ENCODE measurements around the gene KRTAP23-1. TPM values are rescaled to one million over a fixed set of nuclear protein-coding genes. Genes with fewer than 3 reads are reported as not detected.

The KRTAP23-1 gene
- total RNA-seq, 1 donor from 2014 or later = not detected

DNA sequence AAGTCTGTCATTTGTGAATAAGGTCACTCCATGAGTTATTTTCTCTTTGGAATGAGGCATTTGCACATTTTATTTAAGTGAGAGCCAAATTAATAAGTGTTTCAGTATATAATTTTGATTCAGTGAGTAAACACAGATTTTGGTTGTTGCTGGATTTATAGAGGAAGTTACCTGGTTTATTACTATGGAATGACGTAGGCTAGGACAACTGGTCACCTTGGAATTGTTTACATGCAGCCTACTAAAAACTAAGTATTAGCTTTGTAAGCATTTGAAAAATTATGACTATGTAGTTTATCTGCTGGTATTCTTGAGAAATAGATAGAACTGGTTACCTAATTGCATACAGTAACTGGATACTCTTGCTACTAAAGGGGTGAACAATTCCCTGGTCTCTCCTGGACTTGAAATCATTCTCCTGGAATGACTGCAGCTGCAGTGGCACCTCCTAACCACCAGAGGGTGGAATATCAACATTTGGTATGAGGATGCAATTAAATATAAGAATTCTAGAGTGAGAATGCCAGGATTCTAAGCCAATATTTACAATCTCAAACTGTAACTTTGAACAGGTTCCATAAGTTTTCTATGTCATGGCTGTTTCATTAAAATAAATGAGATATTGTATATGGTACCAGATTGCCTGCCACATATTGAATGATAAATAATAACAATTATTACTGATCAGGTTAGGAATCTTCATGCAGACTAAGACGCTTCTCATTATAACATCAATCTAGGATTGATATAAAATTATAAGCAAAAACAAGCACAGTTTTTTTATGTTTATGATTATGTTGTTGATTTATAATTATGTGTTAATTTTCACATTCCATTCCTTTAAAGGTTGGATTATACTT lies 7.5 kb downstream of the KRTAP23-1 start:
- H3K4me3 Mint-ChIP-seq = no peak overlapping the region
- peaks cover 6% of the 10 kb centered on the region for H3K9me3 Mint-ChIP-seq
- no peaks in the 10 kb centered on the region for H3K4me1 Mint-ChIP-seq
- H3K27me3 Mint-ChIP-seq (ENCODE audit: low read depth) = no peaks in the 10 kb centered on the region
- TF ChIP-seq, protein P1, sequence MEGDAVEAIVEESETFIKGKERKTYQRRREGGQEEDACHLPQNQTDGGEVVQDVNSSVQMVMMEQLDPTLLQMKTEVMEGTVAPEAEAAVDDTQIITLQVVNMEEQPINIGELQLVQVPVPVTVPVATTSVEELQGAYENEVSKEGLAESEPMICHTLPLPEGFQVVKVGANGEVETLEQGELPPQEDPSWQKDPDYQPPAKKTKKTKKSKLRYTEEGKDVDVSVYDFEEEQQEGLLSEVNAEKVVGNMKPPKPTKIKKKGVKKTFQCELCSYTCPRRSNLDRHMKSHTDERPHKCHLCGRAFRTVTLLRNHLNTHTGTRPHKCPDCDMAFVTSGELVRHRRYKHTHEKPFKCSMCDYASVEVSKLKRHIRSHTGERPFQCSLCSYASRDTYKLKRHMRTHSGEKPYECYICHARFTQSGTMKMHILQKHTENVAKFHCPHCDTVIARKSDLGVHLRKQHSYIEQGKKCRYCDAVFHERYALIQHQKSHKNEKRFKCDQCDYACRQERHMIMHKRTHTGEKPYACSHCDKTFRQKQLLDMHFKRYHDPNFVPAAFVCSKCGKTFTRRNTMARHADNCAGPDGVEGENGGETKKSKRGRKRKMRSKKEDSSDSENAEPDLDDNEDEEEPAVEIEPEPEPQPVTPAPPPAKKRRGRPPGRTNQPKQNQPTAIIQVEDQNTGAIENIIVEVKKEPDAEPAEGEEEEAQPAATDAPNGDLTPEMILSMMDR (conservative IDR thresholded peaks at IDR 0.05) = peak; percentile 92
- no peak overlapping the region for H3K27ac Mint-ChIP-seq (ENCODE audit: unreplicated experiment)
- no peaks in the 10 kb centered on the region for H3K36me3 Mint-ChIP-seq (ENCODE audit: low read depth)
- peak; percentile 61 for DNase-seq (ENCODE audit: low read depth, low spot score)

DNA sequence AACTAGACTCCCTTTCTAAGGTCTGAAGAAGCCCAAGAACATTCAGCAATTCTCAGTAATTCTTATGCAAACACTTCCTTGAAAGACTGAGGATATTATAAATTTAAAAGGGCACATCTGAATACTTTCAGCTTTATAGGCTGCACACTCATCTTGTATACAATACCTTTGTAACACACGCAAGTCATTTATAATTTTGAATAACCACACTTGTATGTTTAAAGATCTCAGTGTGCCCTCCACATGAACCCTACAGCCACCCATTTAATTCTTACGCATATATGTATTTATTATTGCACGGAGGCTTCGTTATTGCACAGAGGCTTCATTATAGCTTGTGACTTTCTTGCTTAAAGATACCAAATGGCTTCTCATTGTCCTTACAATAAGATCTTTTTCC lies 9.7 kb downstream of the KRTAP23-1 start:
- TF ChIP-seq, protein P1 (conservative IDR thresholded peaks at IDR 0.05) = no peak
- no peak for DNase-seq (ENCODE audit: low read depth, low spot score)
- Mint-ChIP-seq H3K9me3 (no peaks in the 10 kb centered on the region), H3K4me1 (no peaks in the 10 kb centered on the region), H3K36me3 (ENCODE audit: low read depth) (no peaks in the 10 kb centered on the region), H3K27ac (ENCODE audit: unreplicated experiment) (no peak overlapping the region), H3K4me3 (no peak overlapping the region), H3K27me3 (ENCODE audit: low read depth) (no peaks in the 10 kb centered on the region)

DNA sequence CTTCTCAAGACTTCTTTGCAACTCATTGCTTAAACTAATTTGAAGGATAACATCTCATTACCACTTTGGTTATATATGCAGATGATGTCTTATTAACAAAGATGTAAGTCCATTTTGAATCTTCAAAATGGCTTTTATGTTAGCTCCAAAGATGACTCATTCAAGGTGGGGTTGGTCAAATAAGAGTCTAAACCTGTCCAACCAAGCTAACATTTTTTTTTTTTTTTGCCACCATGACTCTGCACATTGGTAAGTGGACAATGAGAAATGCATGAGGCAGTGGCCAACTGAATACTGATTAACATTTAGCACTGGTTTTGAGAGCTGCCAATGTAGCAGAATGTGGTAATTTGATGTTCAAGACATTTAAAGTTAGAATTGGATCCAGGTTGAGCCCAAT lies 10.6 kb downstream of the KRTAP23-1 start:
- TF ChIP-seq, protein P1 (conservative IDR thresholded peaks at IDR 0.05) = no peak
- Mint-ChIP-seq H3K27me3 (ENCODE audit: low read depth) (no peaks in the 10 kb centered on the region), H3K36me3 (ENCODE audit: low read depth) (no peaks in the 10 kb centered on the region), H3K4me3 (no peak overlapping the region), H3K9me3 (no peaks in the 10 kb centered on the region), H3K4me1 (no peaks in the 10 kb centered on the region), H3K27ac (ENCODE audit: unreplicated experiment) (no peak overlapping the region)
- no peak for DNase-seq (ENCODE audit: low read depth, low spot score)

DNA sequence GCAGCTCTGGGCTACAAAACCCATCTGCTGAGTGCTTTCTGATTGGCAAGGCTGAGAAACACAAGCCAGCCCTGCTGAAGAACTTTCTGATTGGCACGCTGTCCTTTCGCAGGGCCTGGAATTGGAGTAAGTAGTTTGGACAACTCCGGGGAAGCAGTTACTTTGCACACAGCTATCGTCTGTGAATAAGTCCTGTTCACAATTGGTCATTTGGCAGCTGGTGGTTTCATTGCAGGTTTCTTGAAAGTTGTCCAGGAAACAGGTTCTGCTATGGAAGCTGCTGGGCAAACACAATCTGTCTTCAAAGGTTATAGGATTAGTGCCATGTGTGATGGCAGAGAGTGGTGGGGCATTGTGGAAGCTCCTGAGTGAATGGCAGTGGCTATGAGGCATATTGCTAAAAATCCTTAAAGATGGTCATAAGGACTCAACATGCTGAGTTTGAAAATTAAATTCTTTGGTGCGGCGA lies 11.1 kb downstream of the KRTAP23-1 start, which contains the start of gene KRTAP27-1:
Gene KRTAP27-1 (minus strand): TSS at position 419 of the 469 bp plus-strand sequence. CDS start 26 bp downstream, at position 393.
- H3K4me3 Mint-ChIP-seq = no peak within 1 kb of the TSS
- TF ChIP-seq, protein P1 (conservative IDR thresholded peaks at IDR 0.05) = no peak
- no peak within 1 kb of the TSS for H3K27ac Mint-ChIP-seq (ENCODE audit: unreplicated experiment)
- no peaks in the 10 kb centered on the region for H3K27me3 Mint-ChIP-seq (ENCODE audit: low read depth)
- no peaks in the 10 kb centered on the region for H3K4me1 Mint-ChIP-seq
- no peak for DNase-seq (ENCODE audit: low read depth, low spot score)
- no peaks in the 10 kb centered on the region for H3K9me3 Mint-ChIP-seq
- no peaks in the 10 kb centered on the region for H3K36me3 Mint-ChIP-seq (ENCODE audit: low read depth)

DNA sequence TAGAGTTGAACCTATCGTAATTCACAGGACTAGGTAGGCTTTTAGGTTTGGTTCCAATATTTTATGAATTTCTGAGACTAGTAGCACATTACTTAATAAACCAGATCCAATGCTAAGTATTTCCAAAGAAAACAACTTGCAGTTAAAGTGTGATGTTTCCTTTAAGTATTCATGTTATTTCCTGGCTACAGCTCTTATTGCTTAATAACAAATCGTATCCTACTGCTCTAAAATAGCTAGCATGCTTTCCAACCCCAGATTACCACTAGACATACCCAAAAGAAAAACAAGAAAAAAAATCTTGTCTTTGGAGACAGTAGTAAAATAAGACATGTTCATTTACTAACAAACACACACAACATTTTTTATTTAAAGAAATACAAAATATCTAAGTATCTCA lies 11.8 kb downstream of the KRTAP23-1 start:
- H3K4me1 Mint-ChIP-seq = no peaks in the 10 kb centered on the region
- TF ChIP-seq, protein P1 (conservative IDR thresholded peaks at IDR 0.05) = no peak
- no peaks in the 10 kb centered on the region for H3K36me3 Mint-ChIP-seq (ENCODE audit: low read depth)
- no peak overlapping the region for H3K27ac Mint-ChIP-seq (ENCODE audit: unreplicated experiment)
- no peak for DNase-seq (ENCODE audit: low read depth, low spot score)
- no peaks in the 10 kb centered on the region for H3K27me3 Mint-ChIP-seq (ENCODE audit: low read depth)
- H3K4me3 Mint-ChIP-seq = no peak overlapping the region
- H3K9me3 Mint-ChIP-seq = no peaks in the 10 kb centered on the region

Data from neural crest cell (in vitro differentiated cells).